Measurements from ENCODE around the gene ASIP.

The ASIP gene

DNA sequence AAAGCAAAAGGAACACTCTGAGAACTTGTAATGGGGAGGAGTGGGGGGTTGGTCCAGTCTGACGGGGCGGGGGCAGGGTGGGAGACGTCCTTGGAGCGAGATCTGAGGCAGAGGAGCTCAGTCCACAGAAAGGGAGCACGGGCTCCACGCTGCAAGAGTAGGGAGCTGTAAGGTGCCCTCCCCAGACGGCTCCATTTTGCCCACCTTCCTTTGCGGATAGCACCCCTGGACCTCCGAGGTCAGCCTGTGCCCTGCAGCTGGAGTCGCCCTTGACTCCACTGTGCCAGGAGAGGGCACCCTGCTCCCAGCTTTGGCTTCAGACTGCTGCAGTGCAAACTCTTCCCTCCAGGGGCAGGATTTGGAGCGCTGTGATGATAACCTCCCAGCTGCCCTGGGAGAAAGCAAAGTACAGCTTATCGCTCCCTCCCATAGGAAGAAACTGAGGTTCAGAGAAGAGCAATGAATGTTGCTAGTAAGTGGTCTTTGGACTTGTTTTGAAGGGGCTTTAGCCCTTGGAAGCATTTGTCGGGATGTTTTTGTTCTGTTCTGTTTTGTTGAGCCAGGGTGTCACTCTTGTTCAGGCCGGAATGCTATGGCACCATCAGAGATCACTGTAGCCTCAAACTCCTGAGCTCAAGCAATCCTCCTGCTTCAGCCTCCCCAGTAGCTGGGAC is 71.5 kb downstream of the ASIP start:
- DNase-seq = peak; percentile 87 to 97

DNA sequence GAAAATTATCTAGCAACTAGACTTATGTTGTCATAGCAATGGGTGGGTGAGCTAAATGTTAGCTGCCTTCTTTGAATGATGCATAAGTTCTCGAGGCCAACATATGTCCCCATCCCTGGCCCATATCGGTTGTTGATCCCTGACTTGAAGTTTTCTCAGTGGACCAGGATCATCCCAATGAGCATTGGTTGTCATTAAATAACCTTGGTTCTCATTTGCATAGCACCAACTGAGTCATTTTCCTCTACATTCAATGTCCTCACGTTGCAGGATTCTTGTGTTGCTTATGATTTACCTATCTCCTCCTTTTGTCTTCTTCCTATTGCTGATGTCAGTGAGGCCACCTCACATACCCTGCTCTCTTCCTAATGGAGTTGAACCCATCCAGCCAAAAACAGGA is 74.0 kb downstream of the ASIP start:
- DNase-seq = no peak

DNA sequence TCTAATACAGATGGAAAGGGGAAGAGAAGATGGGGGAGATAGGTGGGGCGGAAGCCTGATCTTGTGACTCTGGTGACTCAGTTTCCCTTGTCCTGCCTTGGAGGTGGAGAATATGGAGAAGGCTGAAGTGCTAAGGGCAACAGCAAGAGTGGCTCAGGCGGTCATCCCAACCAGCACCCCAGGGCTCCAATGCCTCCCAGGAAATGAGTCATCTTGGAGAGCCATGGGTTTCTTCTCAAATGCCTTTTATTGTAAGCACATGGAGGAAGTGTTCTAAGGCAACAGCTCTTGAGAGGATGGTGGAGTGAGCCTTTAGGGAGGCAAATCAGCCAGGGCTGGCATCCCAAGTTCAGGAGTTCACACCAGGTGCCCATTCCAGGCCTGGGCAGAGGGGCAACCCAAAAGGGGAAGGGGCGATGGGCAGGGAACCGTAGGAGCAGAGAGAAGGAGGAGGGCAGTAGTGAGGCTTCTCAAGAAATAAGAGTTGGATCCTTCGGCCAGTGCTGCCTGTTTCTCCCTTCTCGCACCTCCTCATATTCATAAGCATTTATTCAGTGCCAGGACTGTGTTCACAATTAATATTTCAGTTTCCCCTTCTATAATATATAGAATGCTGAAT is 75.1 kb downstream of the ASIP start:
- DNase-seq = no peak
